SK-N-SH treated with all-trans-retinoic acid at 6 μM for 48 hours (cell line): ENCODE measurements around the gene C3orf49.

Experiments
- ATAC-seq: fragments of 200-7000 bp; cut with Tn5 transposase; 3 replicates; pipeline ENCODE4 v1.9.1; 2020; ENCODE audit warnings: mild to moderate bottlenecking, moderate library complexity
- ARNTL ChIP-seq: fragments of 450-650 bp; formaldehyde crosslinking; IDR thresholded peaks from 2 replicates; pipeline ENCODE4 v1.5.0; 2020; ENCODE audit warnings: low read depth, mild to moderate bottlenecking, moderate library complexity, borderline replicate concordance
- BACH2 ChIP-seq: fragments of 250-450 bp; sonication (Bioruptor Pico); IDR thresholded peaks from 2 replicates; pipeline ENCODE4 v1.9.0; 2021; ENCODE audit warnings: mild to moderate bottlenecking, borderline replicate concordance
- CREB5 ChIP-seq: fragments of 250-450 bp; sonication (Bioruptor Pico); IDR thresholded peaks from 2 replicates; pipeline ENCODE4 v1.5.1; 2020; ENCODE audit warnings: low read depth, mild to moderate bottlenecking, moderate library complexity
- CSDC2 ChIP-seq: fragments of 250-450 bp; sonication (Bioruptor Pico); IDR thresholded peaks from 2 replicates; pipeline ENCODE4 v1.5.0; 2020; ENCODE audit warnings: mild to moderate bottlenecking, moderate library complexity
- CSRNP3 ChIP-seq: fragments of 250-450 bp; sonication (Bioruptor Pico); IDR thresholded peaks from 2 replicates; pipeline ENCODE4 v1.5.1; 2021; ENCODE audit warnings: mild to moderate bottlenecking, moderate library complexity
- ESRRG ChIP-seq: fragments of 250-450 bp; sonication (Bioruptor Pico); IDR thresholded peaks from 2 replicates; pipeline ENCODE4 v1.6.1; 2021; ENCODE audit warnings: mild to moderate bottlenecking
- GLIS3 ChIP-seq: fragments of 250-450 bp; sonication (Bioruptor Pico); IDR thresholded peaks from 2 replicates; pipeline ENCODE4 v1.5.0; 2020; ENCODE audit warnings: mild to moderate bottlenecking, moderate library complexity
- ISL1 ChIP-seq: fragments of 250-450 bp; sonication (Bioruptor Pico); IDR thresholded peaks from 2 replicates; pipeline ENCODE4 v2.1.2; 2022; ENCODE audit warnings: mild to moderate bottlenecking, moderate library complexity
- OSR1 ChIP-seq: fragments of 250-450 bp; sonication (Bioruptor Pico); IDR thresholded peaks from 2 replicates; pipeline ENCODE4 v1.8.0; 2022; ENCODE audit warnings: moderate library complexity, mild to moderate bottlenecking, inconsistent platforms
- PATZ1 ChIP-seq: fragments of 250-450 bp; sonication (Bioruptor Pico); IDR thresholded peaks from 2 replicates; pipeline ENCODE4 v1.8.0; 2020; ENCODE audit warnings: mild to moderate bottlenecking, moderate library complexity, borderline replicate concordance
- POU6F1 ChIP-seq: fragments of 250-450 bp; sonication (Bioruptor Pico); IDR thresholded peaks from 2 replicates; pipeline ENCODE4 v1.8.0; 2021; ENCODE audit warnings: low read depth, mild to moderate bottlenecking, moderate library complexity, borderline replicate concordance
- PPARA ChIP-seq: fragments of 250-450 bp; sonication (Bioruptor Pico); IDR thresholded peaks from 2 replicates; pipeline ENCODE4 v1.5.0; 2020; ENCODE audit warnings: mild to moderate bottlenecking, borderline replicate concordance
- RARB ChIP-seq: fragments of 250-450 bp; sonication (Bioruptor Pico); IDR thresholded peaks from 2 replicates; pipeline ENCODE4 v1.8.0; 2021; ENCODE audit warnings: mild to moderate bottlenecking, moderate library complexity
- SNAI2 ChIP-seq: fragments of 250-450 bp; sonication (Bioruptor Pico); IDR thresholded peaks from 2 replicates; pipeline ENCODE4 v1.5.0; 2020; ENCODE audit warnings: mild to moderate bottlenecking, moderate library complexity
- TCF4 ChIP-seq: fragments of 250-450 bp; sonication (Bioruptor Pico); IDR thresholded peaks from 2 replicates; pipeline ENCODE4 v1.8.0; 2021; ENCODE audit warnings: mild to moderate bottlenecking, moderate library complexity, borderline replicate concordance
- TSHZ2 ChIP-seq: fragments of 250-450 bp; sonication (Bioruptor Pico); IDR thresholded peaks from 2 replicates; pipeline ENCODE4 v1.5.0; 2020; ENCODE audit warnings: mild to moderate bottlenecking, moderate library complexity
- ZC3H10 ChIP-seq: fragments of 250-450 bp; sonication (Bioruptor Pico); IDR thresholded peaks from 2 replicates; pipeline ENCODE4 v1.5.1; 2021; ENCODE audit warnings: mild to moderate bottlenecking, moderate library complexity
- ZFP30 ChIP-seq: fragments of 450-650 bp; formaldehyde crosslinking; IDR thresholded peaks from 2 replicates; pipeline ENCODE4 v1.5.0; 2022; ENCODE audit warnings: mild to moderate bottlenecking, moderate library complexity
- ZNF565 ChIP-seq: fragments of 450-650 bp; formaldehyde crosslinking; conservative IDR thresholded peaks from 2 replicates; pipeline ENCODE4 v1.5.0; 2020; ENCODE audit warnings: low read depth, mild to moderate bottlenecking, moderate library complexity
- ZNF70 ChIP-seq: fragments of 450-650 bp; formaldehyde crosslinking; IDR thresholded peaks from 2 replicates; pipeline ENCODE4 v1.5.0; 2020; ENCODE audit warnings: mild to moderate bottlenecking, moderate library complexity
- ZNF8 ChIP-seq: fragments of 450-650 bp; formaldehyde crosslinking; IDR thresholded peaks from 2 replicates; pipeline ENCODE4 v1.5.0; 2020; ENCODE audit warnings: mild to moderate bottlenecking, moderate library complexity

C3orf49 gene

GRCh38 chr3:63876260-63876659, 57.2 kb downstream of the C3orf49 start:
- TF ChIP-seq ZNF565 (CRISPR knock-in tag): no peak
- no peak for TF ChIP-seq PATZ1 (CRISPR knock-in tag)
- no peak for TF ChIP-seq PPARA (CRISPR knock-in tag)
- TF ChIP-seq CREB5: no peak
- TF ChIP-seq BACH2 (CRISPR knock-in tag): no peak
- TF ChIP-seq CSRNP3 (CRISPR knock-in tag): no peak
- no peak for TF ChIP-seq POU6F1
- no peak for TF ChIP-seq ZFP30
- TF ChIP-seq ISL1 (CRISPR knock-in tag): no peak
- TF ChIP-seq TCF4 (CRISPR knock-in tag): no peak
- TF ChIP-seq ESRRG (CRISPR knock-in tag): no peak
- TF ChIP-seq ARNTL: no peak
- no peak for TF ChIP-seq SNAI2
- no peak for TF ChIP-seq RARB (CRISPR knock-in tag)
- TF ChIP-seq TSHZ2 (CRISPR knock-in tag): no peak
- TF ChIP-seq ZC3H10 (CRISPR knock-in tag): no peak
- TF ChIP-seq CSDC2: no peak
- TF ChIP-seq ZNF8: no peak
- no peak for TF ChIP-seq OSR1 (CRISPR knock-in tag)
- TF ChIP-seq GLIS3 (CRISPR knock-in tag): no peak
- TF ChIP-seq, all 23 proteins: peak for 0
- ATAC-seq: no peak

- peak; percentile 70 for ATAC-seq
- no peak for TF ChIP-seq ISL1 (CRISPR knock-in tag)
- no peak for TF ChIP-seq OSR1 (CRISPR knock-in tag)
- TF ChIP-seq ZNF565 (CRISPR knock-in tag): no peak
- no peak for TF ChIP-seq RARB (CRISPR knock-in tag)
- TF ChIP-seq SNAI2: no peak
- no peak for TF ChIP-seq ZNF70 (CRISPR knock-in tag)
- no peak for TF ChIP-seq PATZ1 (CRISPR knock-in tag)
Measured at GRCh38 chr3:63877737-63878393, 58.8 kb downstream of the C3orf49 start.
